Measurements from ENCODE around the gene DEPP1.

GRCh38 chr10:44981172-44982113 lies 2.8 kb upstream of the DEPP1 start:
- TF ChIP-seq HNF4A (CRISPR knock-in tag; IDR thresholded peaks at IDR 0.05) (no peak), ZNF275 (CRISPR knock-in tag; IDR thresholded peaks at IDR 0.05; ENCODE audit: borderline replicate concordance) (no peak), BHLHE40 (IDR thresholded peaks at IDR 0.05; ENCODE audit: low read length) (no peak), ZNF235 (CRISPR knock-in tag; IDR thresholded peaks at IDR 0.05; ENCODE audit: borderline replicate concordance) (no peak), U2AF1 (optimal IDR thresholded peaks at IDR 0.05; ENCODE audit: low read depth, low read length) (no peak)
